Heart right ventricle (tissue), 16 donors: ENCODE data around the gene CAPN9. TPM values are rescaled to one million over a fixed set of nuclear protein-coding genes. Genes with fewer than 3 reads are reported as not detected.

Source experiments
- ATAC-seq, 8 donors: fragments of 200-7000 bp; cut with Tn5 transposase; one replicate each; pipeline ENCODE4 v1.9.1; 2020; ENCODE audit warnings: mild to moderate bottlenecking in 8 of 8, moderate library complexity in 8 of 8, moderate number of reproducible peaks in 1 of 8
- DNase-seq, 2 donors: peaks; one replicate each; pipeline ENCODE4 v3.0.0-alpha.2; 2020
- H3K27ac ChIP-seq, 10 donors: fragments of 200-600 bp; sonication (generic) in 2 of 10; one replicate each; pipeline versions ENCODE4 v1.5.0 to v1.8.0; 2020 to 2022; ENCODE audit warnings: mild to moderate bottlenecking in 3 of 10
- H3K27me3 ChIP-seq, 7 donors: fragments of 200-600 bp; one replicate each; pipeline ENCODE4 v1.8.0; 2021 to 2022; ENCODE audit warnings: mild to moderate bottlenecking in 2 of 7
- H3K36me3 ChIP-seq, 9 donors: fragments of 200-600 bp; sonication (generic) in 1 of 9; one replicate each; pipeline versions ENCODE4 v1.5.0 to v1.8.0; 2020 to 2022; ENCODE audit warnings: mild to moderate bottlenecking in 2 of 9
- H3K4me1 ChIP-seq, 9 donors: fragments of 200-600 bp; sonication (generic) in 1 of 9; one replicate each; pipeline versions ENCODE4 v1.5.0 to v1.8.0; 2020 to 2022; ENCODE audit warnings: mild to moderate bottlenecking in 4 of 9
- H3K4me3 ChIP-seq, 10 donors: fragments of 200-600 bp; sonication (generic) in 2 of 10; one replicate each; pipeline versions ENCODE4 v1.5.0 to v1.8.0; 2020 to 2022; ENCODE audit warnings: mild to moderate bottlenecking in 7 of 10, moderate library complexity in 2 of 10
- H3K9me3 ChIP-seq, 11 donors: fragments of 200-600 bp in 10 of 11; sonication (generic) in 2 of 11; one replicate each; pipeline versions ENCODE4 v1.5.0 to v1.8.0; 2013 to 2022; ENCODE audit warnings: mild to moderate bottlenecking in 2 of 11, control low read depth in 1 of 11, moderate library complexity in 1 of 11
- CTCF ChIP-seq, 9 donors: fragments of 200-600 bp; sonication (generic) in 2 of 9; IDR thresholded peaks; one replicate each; pipeline versions ENCODE4 v1.5.0 to v1.8.0; 2021 to 2022; ENCODE audit warnings: antibody characterized with exemption in 9 of 9, mild to moderate bottlenecking in 5 of 9, moderate library complexity in 1 of 9
- whole genome bisulfite sequencing, 2 donors: extraction: QIAGEN DNeasy Blood & Tissue Kit; methylation state at CpG; one replicate each; pipeline ENCODE4 v1.1.7; 2013; ENCODE audit warnings: inconsistent platforms in 1 of 2; 5-methylcytosine and 5-hydroxymethylcytosine counted together
- intact Hi-C, 10 donors: fragments of 100-400 bp; cut with DNase I; formaldehyde crosslinking; loops; one replicate each; pipeline versions ENCODE4 v1.11.1 to v1.14.2; 2022
- polyA plus RNA-seq, 2 donors: library from polyadenylated mRNA; stranded (reverse); fragments of 200-250 nt; gene quantifications; one replicate each; pipeline ENCODE4 v1.2.3, GENCODE V29; 2013
- total RNA-seq, 10 donors: library from RNA; stranded (reverse); fragmentation: NEBNext Ultra II Directional in 3 of 10; extraction: Animal tissue kit (Norgen Biotek cat#: 25700) in 3 of 10; gene quantifications; one replicate each; pipeline versions ENCODE4 v1.2.1 to v1.2.4, GENCODE V29; 2021 to 2023
- donor health status: Arrhythmogenic right ventricular cardiomyopathy.
- donor health status: ischemic (EF 13 %, LVEDD 7.1; RV severe dilation, severe dysfunction).
- donor health status: healthy with polysubstance abuse.
- donor health status: DM: no; HTN: yes; CAD: no.
- donor health status: DM: no; HTN: no; CAD: no.
- donor health status: ischemic (EF 25% LVEDD 6.9; RV normal size, moderate dysfunction).
- donor health status: ischemic (EF 25% LVEDD 5.7; RV mildly dilated, moderate dysfunction).
- donor health status: healthy.
- donor health status: DM: yes; HTN: yes; CAD: no.
- donor health status: Ischemic cardiomyopathy.
- donor health status: ischemic (EF 35%, LVEDD 5.7; RV mildly dilated, moderate dysfunction).
- donor health status: nonischemic (EF 11% LVEDD 7.7; RV severe dilation, severe dysfunction).
- donor health status: DM: yes; HTN: yes; CAD: no.
- donor health status: PGD.
- donor health status: ischemic (EF 29% LVEDD 5.4; RV normal size, mild dysfunction).
- donor health status: nonischemic (EF 23%, LVEDD 6.1; RV moderate dilation, normal function).

Gene CAPN9
- total and polyA plus RNA-seq, 12 donors: 0.22 to 0.25 (median 0.24) TPM; not detected in 9

GRCh38 chr1:230824919-230825721 is 77.9 kb downstream of the CAPN9 start:
- Histone ChIP-seq H3K9me3 (no peaks in the 10 kb centered on the region), H3K27me3 (no peaks in the 10 kb centered on the region), H3K4me3 (no peak overlapping the region), H3K27ac (peak overlapping the region; percentile 75 to 93 (median 86)), H3K4me1 (peaks cover 20 to 89% (median 66%) of the 10 kb centered on the region in 9 donors), H3K36me3 (no peaks in the 10 kb centered on the region)
- TF ChIP-seq CTCF (IDR thresholded peaks at IDR 0.05): no peak
- DNase-seq (no peak), ATAC-seq (peak in 7 of 8 donors; percentile 51 to 81 (median 71))
- WGBS, 2 donors: 39 to 49% methylated on average over 11 of the region's 11 CpGs
- intact Hi-C loops: loop anchor here in 4 of 10 donors (2.0 to 5.0 kb wide), 2 partner anchors 42 kb away; partner anchors contain the start of gene C1orf198 (in 3 of the 4)

- 69 to 74% methylated on average over 3 of the region's 3 CpGs for WGBS, 2 donors
- Histone ChIP-seq H3K9me3 (peaks cover 0 to under 1% (median 0%) of the 10 kb centered on the region in 11 donors), H3K4me3 (no peak overlapping the region), H3K27me3 (no peaks in the 10 kb centered on the region), H3K27ac (peak overlapping the region; percentile 75 to 93 (median 86)), H3K4me1 (peaks cover 20 to 83% (median 66%) of the 10 kb centered on the region in 9 donors), H3K36me3 (no peaks in the 10 kb centered on the region)
- TF ChIP-seq CTCF (IDR thresholded peaks at IDR 0.05): no peak
- intact Hi-C loops: loop anchor here in 3 of 10 donors (2.0 to 5.0 kb wide), 2 partner anchors 41 to 42 kb away; partner anchors contain the start of gene C1orf198 (in 2 of the 3)
- DNase-seq (no peak), ATAC-seq (peak in 4 of 8 donors; percentile 1 to 7 (median 4))
These were observed 78.6 kb downstream of the CAPN9 start for GRCh38 chr1:230825761-230826160.

DNA sequence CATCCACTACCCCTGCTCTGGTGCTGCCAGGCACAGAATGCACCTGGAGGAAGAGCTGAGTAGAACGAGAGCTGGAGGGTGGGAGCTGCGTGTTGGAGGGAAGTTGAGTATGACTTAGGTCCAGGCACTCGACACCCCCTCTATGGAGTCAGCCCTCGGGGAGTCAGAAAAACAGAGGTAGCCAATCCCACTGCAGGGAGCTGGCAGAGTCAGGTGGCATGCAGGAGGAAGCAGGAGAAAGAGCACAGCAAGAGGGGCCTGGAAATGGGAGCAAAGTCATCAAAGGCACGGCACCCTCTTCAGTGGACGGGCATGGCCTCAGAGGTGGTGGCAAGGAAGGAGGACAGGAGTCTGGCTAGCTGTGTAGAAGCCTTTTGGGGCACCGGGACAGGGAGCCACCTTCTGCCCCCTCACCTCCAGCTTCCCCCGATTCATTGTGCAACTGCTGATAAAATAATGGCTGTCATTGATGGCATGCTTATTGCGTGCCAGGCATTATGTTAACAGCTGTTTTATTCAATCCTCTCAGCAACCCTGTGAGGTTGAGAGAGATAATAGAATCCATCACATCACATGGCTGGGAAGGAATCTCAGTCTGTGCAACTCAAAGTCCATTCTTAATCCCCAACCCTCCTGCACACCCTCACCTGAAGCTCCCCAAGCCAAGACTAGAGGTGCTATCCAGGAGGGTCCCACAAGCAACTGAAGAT is 79.1 kb downstream of the CAPN9 start:
- intact Hi-C loops: loop anchor here in 2 of 10 donors (5.0 kb wide), 1 partner anchor 41 kb away; the partner anchor contains the start of gene C1orf198 (in 2 of the 2)
- Histone ChIP-seq H3K4me1 (peaks cover 20 to 79% (median 66%) of the 10 kb centered on the region in 9 donors), H3K9me3 (peaks cover 0 to 6% (median 0%) of the 10 kb centered on the region in 11 donors), H3K36me3 (no peaks in the 10 kb centered on the region), H3K27ac (peak overlapping the region; percentile 75 to 93 (median 86)), H3K4me3 (no peak overlapping the region), H3K27me3 (no peaks in the 10 kb centered on the region)
- no peak for TF ChIP-seq CTCF (IDR thresholded peaks at IDR 0.05)
- 69 to 75% methylated on average over 9 of the region's 9 CpGs for WGBS, 2 donors
- no peak for ATAC-seq
- DNase-seq: no peak

DNA sequence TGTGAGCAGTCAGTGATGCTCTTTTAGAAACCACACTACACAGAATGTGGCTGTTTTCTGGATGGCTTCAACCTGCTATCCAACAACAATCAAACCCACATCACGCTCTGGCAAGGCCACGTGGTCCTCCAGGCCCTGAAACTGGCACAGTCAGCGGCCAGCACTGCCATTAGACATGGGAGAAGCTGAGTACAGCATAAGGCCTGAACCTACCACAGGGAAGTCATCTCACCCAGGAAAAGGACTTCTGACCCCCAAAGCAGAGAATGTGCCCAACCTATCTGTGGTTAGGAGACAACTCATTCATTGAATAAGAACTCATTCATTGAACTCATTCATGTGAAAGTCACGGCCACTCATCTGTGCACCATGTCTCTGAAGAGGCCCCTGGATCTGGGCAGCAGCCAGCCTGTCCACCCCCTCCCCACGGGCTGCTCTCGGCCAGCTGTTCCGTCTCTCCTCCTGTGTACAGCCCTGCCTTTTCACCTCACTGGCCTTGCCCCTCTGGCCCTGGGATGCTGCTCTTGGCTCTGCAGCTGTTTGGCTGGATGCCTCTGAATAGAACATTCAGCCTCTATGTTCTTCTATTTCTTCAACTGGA is 80.0 kb downstream of the CAPN9 start:
- 65 to 67% methylated on average over 7 of the region's 7 CpGs for WGBS, 2 donors
- H3K9me3 ChIP-seq: peaks cover 0 to 6% (median 0%) of the 10 kb centered on the region in 11 donors
- peak overlapping the region in 6 of 10 donors; percentile 80 to 93 (median 89) for H3K27ac ChIP-seq
- no peak for TF ChIP-seq CTCF (IDR thresholded peaks at IDR 0.05)
- ATAC-seq: peak in 7 of 8 donors; percentile 6 to 51 (median 38)
- peak; percentile 56 to 58 for DNase-seq
- no peak overlapping the region for H3K4me3 ChIP-seq
- no peaks in the 10 kb centered on the region for H3K36me3 ChIP-seq
- intact Hi-C loops: loop anchor here in 2 of 10 donors (5.0 kb wide), 1 partner anchor 40 kb away; the partner anchor contains the start of gene C1orf198 (in 2 of the 2)
- peaks cover 20 to 79% (median 68%) of the 10 kb centered on the region in 9 donors for H3K4me1 ChIP-seq
- H3K27me3 ChIP-seq: no peaks in the 10 kb centered on the region
